K562 (cell line): ENCODE results near the gene UBA1. TPM values are rescaled to one million over a fixed set of nuclear protein-coding genes. Genes with fewer than 3 reads are reported as not detected.

ENCODE experiments used
- BCL6 ChIP-seq: fragments of 250-450 bp; sonication (Bioruptor Pico); IDR thresholded peaks from 2 replicates; pipeline ENCODE4 v1.4.0; 2020
- BRCA1 ChIP-seq, 2 experiments: fragments of 450-650 bp in 1 of 2; sonication (generic) in 1 of 2; formaldehyde crosslinking in 1 of 2; IDR thresholded peaks; 2 replicates each; pipeline versions ENCODE4 v1.5.0 to v1.6.1; 2017 to 2020; ENCODE audit warnings: mild to moderate bottlenecking in 1 of 2, missing genetic modification reagents in 1 of 2
- BRD9 ChIP-seq: fragments of 450-650 bp; IDR thresholded peaks from 2 replicates; pipeline ENCODE4 v1.6.1; 2018; ENCODE audit warnings: low read depth; ENCODE audit not compliant: partially characterized antibody
- COPS2 ChIP-seq: fragments of 450-650 bp; conservative IDR thresholded peaks from 2 replicates; pipeline ENCODE4 v1.6.1; 2016; ENCODE audit warnings: mild to moderate bottlenecking, moderate library complexity
- CREM ChIP-seq: IDR thresholded peaks from 2 replicates; pipeline ENCODE4 v1.6.1; 2014; ENCODE audit warnings: antibody characterized with exemption, low read depth
- GATAD2B ChIP-seq: fragments of 450-650 bp; IDR thresholded peaks from 2 replicates; pipeline ENCODE4 v1.6.1; 2017; ENCODE audit warnings: mild to moderate bottlenecking, borderline replicate concordance
- HDAC6 ChIP-seq: IDR thresholded peaks from 2 replicates; pipeline ENCODE4 v1.6.1; 2012; ENCODE audit warnings: low read depth, mild to moderate bottlenecking, control low read depth, inconsistent platforms, low read length, moderate library complexity
- JUND ChIP-seq, 2 experiments: IDR thresholded peaks; 2 replicates in 1 of 2; 3 replicates in 1 of 2; pipeline ENCODE4 v1.6.1; 2011; ENCODE audit warnings: borderline replicate concordance in 2 of 2, low read depth in 2 of 2, low read length in 2 of 2, improper control_type of control experiment in 1 of 2, missing biosample characterization in 1 of 2, missing genetic modification characterization in 1 of 2, missing genetic modification reagents in 1 of 2
- KAT7 ChIP-seq: sonication (generic); formaldehyde crosslinking; IDR thresholded peaks from 2 replicates; pipeline ENCODE4 v1.8.0; 2022; ENCODE audit warnings: missing genetic modification reagents, mild to moderate bottlenecking, borderline replicate concordance
- LCOR ChIP-seq: sonication (generic); formaldehyde crosslinking; IDR thresholded peaks from 2 replicates; pipeline ENCODE4 v1.8.0; 2022; ENCODE audit warnings: mild to moderate bottlenecking, missing genetic modification reagents
- MTA1 ChIP-seq: fragments of 450-650 bp; IDR thresholded peaks from 2 replicates; pipeline ENCODE4 v1.6.1; 2017; ENCODE audit warnings: borderline replicate concordance
- POLR2AphosphoS2 ChIP-seq: IDR thresholded peaks from 2 replicates; pipeline ENCODE4 v1.6.1; 2012; ENCODE audit warnings: low read length, improper control_type of control experiment
- RFX5 ChIP-seq: IDR thresholded peaks from 2 replicates; pipeline ENCODE4 v1.6.1; 2011; ENCODE audit warnings: low read depth, mild to moderate bottlenecking, improper control_type of control experiment, low read length
- STAG1 ChIP-seq: sonication (generic); formaldehyde crosslinking; IDR thresholded peaks from 2 replicates; pipeline ENCODE4 v1.5.0; 2020; ENCODE audit warnings: missing genetic modification reagents, borderline replicate concordance
- ZBTB1 ChIP-seq: sonication (generic); formaldehyde crosslinking; IDR thresholded peaks from 2 replicates; pipeline ENCODE4 v1.8.1; 2023; ENCODE audit warnings: missing genetic modification reagents, low read depth, mild to moderate bottlenecking, borderline replicate concordance
- ZNF124 ChIP-seq: sonication (generic); formaldehyde crosslinking; IDR thresholded peaks from 2 replicates; pipeline ENCODE4 v1.8.1; 2022; ENCODE audit warnings: missing genetic modification reagents
- ZNF764 ChIP-seq: fragments of 250-450 bp; sonication (Bioruptor Pico); IDR thresholded peaks from 2 replicates; pipeline ENCODE4 v1.4.0; 2020; ENCODE audit warnings: low read depth, mild to moderate bottlenecking, moderate library complexity
- ZNF830 ChIP-seq: fragments of 250-450 bp; sonication (Bioruptor Pico); IDR thresholded peaks from 2 replicates; pipeline ENCODE4 v1.5.0; 2021; ENCODE audit warnings: mild to moderate bottlenecking
- polyA plus RNA-seq, 8 experiments: library from polyadenylated mRNA; depleted of rRNA in 4 of 8; stranded (reverse) in 5 of 8; unstranded in 3 of 8; fragments of >200 nt; fragmentation: Nextera tagmentation in 2 of 8; fragmentation: Illumina TruSeq in 1 of 8; extraction: Ambion mirVana in 2 of 8; extraction: Trizol in 1 of 8; gene quantifications; 2 replicates each; pipeline versions ENCODE4 v1.2.1 to v1.2.3, GENCODE V29; 2011 to 2014; ENCODE audit warnings: inconsistent platforms in 1 of 8, missing spikeins in 1 of 8
- total RNA-seq, 7 experiments: library from RNA; depleted of rRNA in 6 of 7; stranded (reverse); fragments of >200 nt in 6 of 7; fragmentation: Illumina TruSeq in 2 of 7; extraction: Trizol in 2 of 7; gene quantifications; 2 replicates each; pipeline versions ENCODE4 v1.2.1 to v1.2.3, GENCODE V29; 2011 to 2021; ENCODE audit warnings: low replicate concordance in 1 of 7
- TF ChIP-seq, protein P1 (sequence below): fragments of 450-650 bp; IDR thresholded peaks from 2 replicates; pipeline ENCODE4 v1.7.0; 2016; ENCODE audit warnings: borderline replicate concordance
- TF ChIP-seq, protein P2 (sequence below): fragments of 450-650 bp; IDR thresholded peaks from 2 replicates; pipeline ENCODE4 v1.6.1; 2016; ENCODE audit warnings: missing biosample characterization, missing genetic modification characterization
- TF ChIP-seq, protein P3 (sequence below): fragments of 250-450 bp; sonication (Bioruptor Pico); IDR thresholded peaks from 2 replicates; pipeline ENCODE4 v1.5.0; 2021
- TF ChIP-seq, protein P4 (sequence below): fragments of 250-450 bp; sonication (Bioruptor Pico); IDR thresholded peaks from 2 replicates; pipeline ENCODE4 v1.8.0; 2022; ENCODE audit warnings: inconsistent platforms, mild to moderate bottlenecking, moderate library complexity, borderline replicate concordance
- TF ChIP-seq, protein P5 (sequence below): sonication (generic); formaldehyde crosslinking; IDR thresholded peaks from 2 replicates; pipeline ENCODE4 v1.9.0; 2022; ENCODE audit warnings: mild to moderate bottlenecking, missing genetic modification reagents

UBA1 gene
- total and polyA plus RNA-seq, 9 of the 15 experiments (the other 6 are each of a cell fraction or from before 2014, with no cell fraction given) = 32.0 to 174 (median 93.6) TPM

DNA sequence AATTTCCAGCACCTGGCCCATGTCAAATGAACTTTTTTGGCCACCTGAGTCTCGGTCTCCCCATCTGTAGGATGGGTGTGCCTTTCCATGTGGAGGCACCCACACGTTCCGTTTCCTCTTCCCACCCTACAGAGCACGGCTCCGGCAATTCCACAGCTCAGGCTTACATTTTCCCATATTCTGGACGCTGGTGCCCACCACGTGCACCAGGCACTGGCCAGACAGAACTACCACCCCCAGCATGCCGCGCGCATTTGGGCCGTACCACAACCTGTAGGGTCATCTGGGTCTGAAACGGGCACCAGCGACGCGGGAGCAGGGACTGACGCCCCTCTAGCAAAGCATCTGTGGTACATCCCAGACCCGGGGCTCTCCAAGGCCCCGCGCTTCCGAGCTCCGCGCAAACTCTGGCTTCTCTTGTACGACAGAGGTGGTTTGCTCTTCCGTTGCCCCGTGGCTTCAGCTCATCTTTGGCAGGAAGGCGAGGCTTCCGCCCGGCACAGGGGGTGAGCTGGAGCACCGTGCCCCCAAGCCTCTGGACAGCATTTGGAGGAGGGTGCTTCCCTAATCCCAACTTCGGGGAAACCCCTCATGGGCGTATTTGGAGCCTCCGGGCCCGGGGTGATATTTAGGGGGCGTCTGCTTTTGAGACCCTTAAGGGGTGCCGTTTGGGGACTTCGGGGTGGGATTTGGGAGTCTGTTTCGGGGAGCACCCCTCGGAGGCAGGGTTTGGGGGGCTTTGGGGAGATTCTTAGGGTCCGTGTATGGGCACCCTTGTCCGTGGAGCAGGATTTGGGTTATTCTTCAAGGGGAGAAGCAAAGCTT lies 3.0 kb upstream of the UBA1 start (continued):
- TF ChIP-seq, protein P1, sequence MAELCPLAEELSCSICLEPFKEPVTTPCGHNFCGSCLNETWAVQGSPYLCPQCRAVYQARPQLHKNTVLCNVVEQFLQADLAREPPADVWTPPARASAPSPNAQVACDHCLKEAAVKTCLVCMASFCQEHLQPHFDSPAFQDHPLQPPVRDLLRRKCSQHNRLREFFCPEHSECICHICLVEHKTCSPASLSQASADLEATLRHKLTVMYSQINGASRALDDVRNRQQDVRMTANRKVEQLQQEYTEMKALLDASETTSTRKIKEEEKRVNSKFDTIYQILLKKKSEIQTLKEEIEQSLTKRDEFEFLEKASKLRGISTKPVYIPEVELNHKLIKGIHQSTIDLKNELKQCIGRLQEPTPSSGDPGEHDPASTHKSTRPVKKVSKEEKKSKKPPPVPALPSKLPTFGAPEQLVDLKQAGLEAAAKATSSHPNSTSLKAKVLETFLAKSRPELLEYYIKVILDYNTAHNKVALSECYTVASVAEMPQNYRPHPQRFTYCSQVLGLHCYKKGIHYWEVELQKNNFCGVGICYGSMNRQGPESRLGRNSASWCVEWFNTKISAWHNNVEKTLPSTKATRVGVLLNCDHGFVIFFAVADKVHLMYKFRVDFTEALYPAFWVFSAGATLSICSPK = no peak
- TF ChIP-seq KAT7 (CRISPR knock-in tag) (no peak), ZBTB1 (CRISPR knock-in tag) (no peak), STAG1 (CRISPR knock-in tag) (no peak), MTA1 (no peak), ZNF124 (CRISPR knock-in tag) (no peak), ZNF764 (CRISPR knock-in tag) (no peak), JUND (IDR thresholded peaks at IDR 0.05; ENCODE audit: borderline replicate concordance, low read depth, low read length) (peak; percentile 92), JUND (tag; IDR thresholded peaks at IDR 0.05; ENCODE audit: borderline replicate concordance, low read depth, low read length) (no peak), BCL6 (no peak), ZNF830 (no peak), BRCA1 (IDR thresholded peaks at IDR 0.05) (no peak), BRCA1 (CRISPR knock-in tag; IDR thresholded peaks at IDR 0.05) (no peak), LCOR (no peak), HDAC6 (no peak), RFX5 (no peak), BRD9 (no peak), CREM (peak; percentile 62), POLR2AphosphoS2 (no peak), GATAD2B (no peak), COPS2 (no peak)
- TF ChIP-seq, protein P2, sequence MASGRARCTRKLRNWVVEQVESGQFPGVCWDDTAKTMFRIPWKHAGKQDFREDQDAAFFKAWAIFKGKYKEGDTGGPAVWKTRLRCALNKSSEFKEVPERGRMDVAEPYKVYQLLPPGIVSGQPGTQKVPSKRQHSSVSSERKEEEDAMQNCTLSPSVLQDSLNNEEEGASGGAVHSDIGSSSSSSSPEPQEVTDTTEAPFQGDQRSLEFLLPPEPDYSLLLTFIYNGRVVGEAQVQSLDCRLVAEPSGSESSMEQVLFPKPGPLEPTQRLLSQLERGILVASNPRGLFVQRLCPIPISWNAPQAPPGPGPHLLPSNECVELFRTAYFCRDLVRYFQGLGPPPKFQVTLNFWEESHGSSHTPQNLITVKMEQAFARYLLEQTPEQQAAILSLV = no peak
- TF ChIP-seq, protein P3, sequence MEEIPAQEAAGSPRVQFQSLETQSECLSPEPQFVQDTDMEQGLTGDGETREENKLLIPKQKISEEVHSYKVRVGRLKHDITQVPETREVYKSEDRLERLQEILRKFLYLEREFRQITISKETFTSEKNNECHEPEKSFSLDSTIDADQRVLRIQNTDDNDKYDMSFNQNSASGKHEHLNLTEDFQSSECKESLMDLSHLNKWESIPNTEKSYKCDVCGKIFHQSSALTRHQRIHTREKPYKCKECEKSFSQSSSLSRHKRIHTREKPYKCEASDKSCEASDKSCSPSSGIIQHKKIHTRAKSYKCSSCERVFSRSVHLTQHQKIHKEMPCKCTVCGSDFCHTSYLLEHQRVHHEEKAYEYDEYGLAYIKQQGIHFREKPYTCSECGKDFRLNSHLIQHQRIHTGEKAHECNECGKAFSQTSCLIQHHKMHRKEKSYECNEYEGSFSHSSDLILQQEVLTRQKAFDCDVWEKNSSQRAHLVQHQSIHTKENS = no peak
- TF ChIP-seq, protein P4, sequence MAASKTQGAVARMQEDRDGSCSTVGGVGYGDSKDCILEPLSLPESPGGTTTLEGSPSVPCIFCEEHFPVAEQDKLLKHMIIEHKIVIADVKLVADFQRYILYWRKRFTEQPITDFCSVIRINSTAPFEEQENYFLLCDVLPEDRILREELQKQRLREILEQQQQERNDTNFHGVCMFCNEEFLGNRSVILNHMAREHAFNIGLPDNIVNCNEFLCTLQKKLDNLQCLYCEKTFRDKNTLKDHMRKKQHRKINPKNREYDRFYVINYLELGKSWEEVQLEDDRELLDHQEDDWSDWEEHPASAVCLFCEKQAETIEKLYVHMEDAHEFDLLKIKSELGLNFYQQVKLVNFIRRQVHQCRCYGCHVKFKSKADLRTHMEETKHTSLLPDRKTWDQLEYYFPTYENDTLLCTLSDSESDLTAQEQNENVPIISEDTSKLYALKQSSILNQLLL (CRISPR knock-in tag) = no peak
- TF ChIP-seq, protein P5, sequence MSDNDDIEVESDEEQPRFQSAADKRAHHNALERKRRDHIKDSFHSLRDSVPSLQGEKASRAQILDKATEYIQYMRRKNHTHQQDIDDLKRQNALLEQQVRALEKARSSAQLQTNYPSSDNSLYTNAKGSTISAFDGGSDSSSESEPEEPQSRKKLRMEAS (CRISPR knock-in tag) = peak; percentile 79
